ENCODE results near the gene CSPG5. TPM values are rescaled to one million over a fixed set of nuclear protein-coding genes. Genes with fewer than 3 reads are reported as not detected.

Gene CSPG5
- total RNA-seq, 1 experiment from 2014 or later = 4.4 TPM

DNA sequence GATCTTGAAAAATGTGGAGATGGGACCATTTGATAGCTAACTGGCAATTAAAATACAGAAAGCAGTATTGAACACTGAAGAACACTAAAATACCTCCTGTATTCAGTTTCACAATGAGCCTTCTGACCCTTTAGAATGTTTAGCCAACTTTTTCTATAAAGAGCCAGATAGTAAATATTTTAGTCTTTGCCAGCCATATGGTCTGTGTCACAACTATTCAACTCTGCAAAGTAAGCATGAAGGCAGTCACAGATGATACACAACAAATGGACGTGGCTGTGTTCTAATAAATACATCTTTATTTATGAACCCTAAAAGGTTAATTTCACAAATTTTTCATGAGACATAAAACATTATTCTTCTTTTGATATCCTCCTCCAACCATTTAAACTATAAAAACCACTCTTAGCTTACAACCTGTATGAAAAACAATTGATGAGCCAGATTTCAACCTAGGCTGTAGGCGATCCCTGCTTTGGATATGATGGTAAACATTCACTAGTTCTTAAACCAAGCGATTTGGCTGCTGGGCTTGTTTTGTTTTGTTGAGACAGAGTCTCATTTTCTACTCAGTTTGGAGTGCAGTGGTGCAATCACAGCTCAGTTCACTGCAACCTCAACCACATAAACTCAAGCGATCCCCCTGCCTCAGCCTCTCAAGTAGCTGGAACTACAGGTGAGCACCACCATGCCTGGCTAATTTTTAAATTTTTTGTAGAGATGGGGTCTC lies 13.6 kb upstream of the CSPG5 start:
- in situ Hi-C loops (cut with HindIII; ENCODE audit: low pct_unique_long_range_greater_than_20kb, low sequenced_read_pairs) = no loop called here
- DNase-seq (ENCODE audit: low read depth) = no peak

DNA sequence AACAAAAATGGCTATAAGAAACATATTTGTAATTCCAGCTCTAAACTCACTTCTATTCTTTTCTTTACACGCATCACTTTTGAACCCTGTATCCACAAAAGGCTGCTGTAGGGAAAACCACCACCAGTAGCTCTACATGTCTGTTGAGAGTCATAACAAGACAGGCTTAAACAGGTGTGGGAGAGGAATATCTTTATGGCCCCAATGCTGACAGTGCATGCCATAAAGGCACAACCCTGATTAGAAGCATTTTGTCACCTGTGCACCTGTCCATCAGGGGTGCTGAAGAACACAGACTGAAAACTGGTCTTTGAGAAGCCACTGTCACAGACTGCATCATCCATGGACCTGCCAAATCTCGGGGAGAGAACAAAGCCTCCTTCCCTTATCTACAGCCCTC lies 11.6 kb upstream of the CSPG5 start:
- DNase-seq (ENCODE audit: low read depth) = no peak
- in situ Hi-C loops (cut with HindIII; ENCODE audit: low pct_unique_long_range_greater_than_20kb, low sequenced_read_pairs) = no loop called here

DNA sequence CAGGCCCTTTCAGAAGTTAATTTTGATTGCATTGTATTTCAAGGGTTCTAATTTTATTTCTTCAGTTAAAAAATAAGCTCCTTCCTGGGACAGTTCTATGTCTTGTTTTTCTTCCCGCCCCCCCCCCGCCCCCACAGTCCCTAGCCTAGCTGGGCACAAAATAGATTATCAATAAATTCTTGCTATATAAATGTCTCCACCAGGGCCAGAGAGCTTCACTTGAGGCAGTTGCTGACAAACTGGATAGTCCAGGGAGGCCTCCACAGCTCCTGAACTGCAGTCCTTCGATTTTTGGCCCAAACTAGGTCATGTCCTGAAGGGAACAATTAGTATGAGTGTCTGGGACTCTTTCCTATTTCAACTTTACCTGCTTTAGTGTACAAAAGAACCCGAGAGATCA lies 9.9 kb upstream of the CSPG5 start:
- in situ Hi-C loops (cut with HindIII; ENCODE audit: low pct_unique_long_range_greater_than_20kb, low sequenced_read_pairs) = no loop called here
- DNase-seq (ENCODE audit: low read depth) = no peak

DNA sequence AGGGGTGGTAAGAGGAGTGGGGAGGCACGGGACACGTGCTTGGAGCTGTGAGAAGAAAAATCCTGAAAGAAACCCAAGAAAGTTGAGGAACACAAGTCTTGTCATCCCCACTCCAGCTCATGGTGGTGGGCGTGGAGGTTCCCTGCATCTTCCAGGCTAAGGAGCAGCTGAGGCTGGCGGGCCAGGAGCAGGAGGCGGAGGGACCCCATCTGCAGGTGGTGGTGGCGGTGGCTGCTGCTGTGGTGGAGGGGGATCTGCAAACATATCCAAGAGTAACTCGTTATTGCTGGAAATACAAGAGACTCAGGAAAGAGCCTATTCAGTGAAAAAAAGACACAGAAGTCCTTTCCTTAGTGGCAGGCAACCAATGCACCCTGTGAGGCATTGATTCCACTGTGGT lies 9.4 kb upstream of the CSPG5 start:
- no peak for DNase-seq (ENCODE audit: low read depth)
- in situ Hi-C loops (cut with HindIII; ENCODE audit: low pct_unique_long_range_greater_than_20kb, low sequenced_read_pairs) = no loop called here

DNA sequence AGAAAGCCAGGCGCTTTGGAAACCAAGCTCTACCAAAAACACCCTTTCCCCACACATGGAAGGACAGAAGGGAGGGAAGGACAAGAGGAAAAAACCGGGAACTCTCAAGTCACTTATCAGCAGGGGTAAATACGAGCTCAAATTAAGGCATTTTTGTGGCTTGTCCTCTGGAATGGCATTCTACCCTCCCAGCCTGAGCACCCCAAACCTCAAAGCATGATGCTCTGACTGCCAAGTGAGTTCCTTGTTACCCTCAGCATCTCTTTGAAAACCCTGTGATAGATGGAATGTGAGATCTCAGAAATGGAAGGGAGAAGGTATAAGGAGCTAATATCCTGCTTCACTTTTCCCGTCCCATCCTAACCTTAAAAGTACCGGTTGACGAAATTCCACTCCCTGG lies 8.1 kb upstream of the CSPG5 start:
- in situ Hi-C loops (cut with HindIII; ENCODE audit: low pct_unique_long_range_greater_than_20kb, low sequenced_read_pairs) = no loop called here
- DNase-seq (ENCODE audit: low read depth) = no peak

DNA sequence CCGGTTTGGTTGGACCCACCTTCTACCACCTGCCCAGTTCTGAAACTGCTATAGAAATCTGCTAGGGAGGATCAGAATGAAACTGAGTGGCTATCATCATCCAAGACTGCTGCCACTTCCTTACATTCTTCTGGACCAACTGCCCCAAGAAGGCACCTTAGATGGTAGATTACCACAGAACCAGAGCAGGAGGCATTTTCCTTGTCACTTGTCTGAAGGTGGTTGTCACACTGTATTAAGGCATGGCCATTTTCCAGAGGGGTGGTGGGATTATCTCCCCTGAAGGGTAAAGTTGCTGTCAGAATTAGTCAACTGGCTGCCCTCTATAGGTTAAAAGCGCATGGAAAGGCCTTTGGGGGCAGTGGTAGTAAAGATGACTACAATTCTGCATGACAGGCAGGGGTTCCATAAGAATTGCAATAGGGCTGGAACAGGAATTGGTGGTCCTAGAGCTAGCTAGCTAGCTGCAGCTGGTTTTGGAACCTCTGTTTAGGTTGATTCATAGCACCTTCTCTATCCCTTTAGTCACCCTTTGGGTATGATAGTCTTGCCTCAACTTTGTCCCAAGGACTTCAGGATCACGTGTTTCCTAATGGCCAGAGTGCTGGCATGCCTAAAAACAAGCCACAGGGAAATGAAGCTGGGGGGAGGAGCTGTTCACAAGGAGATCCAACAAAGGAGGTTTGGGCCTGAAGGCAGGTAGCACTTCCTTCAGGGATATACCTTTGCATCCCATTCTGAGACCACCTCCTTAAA lies 4.8 kb upstream of the CSPG5 start:
- in situ Hi-C loops (cut with HindIII; ENCODE audit: low pct_unique_long_range_greater_than_20kb, low sequenced_read_pairs) = no loop called here
- DNase-seq (ENCODE audit: low read depth) = no peak

DNA sequence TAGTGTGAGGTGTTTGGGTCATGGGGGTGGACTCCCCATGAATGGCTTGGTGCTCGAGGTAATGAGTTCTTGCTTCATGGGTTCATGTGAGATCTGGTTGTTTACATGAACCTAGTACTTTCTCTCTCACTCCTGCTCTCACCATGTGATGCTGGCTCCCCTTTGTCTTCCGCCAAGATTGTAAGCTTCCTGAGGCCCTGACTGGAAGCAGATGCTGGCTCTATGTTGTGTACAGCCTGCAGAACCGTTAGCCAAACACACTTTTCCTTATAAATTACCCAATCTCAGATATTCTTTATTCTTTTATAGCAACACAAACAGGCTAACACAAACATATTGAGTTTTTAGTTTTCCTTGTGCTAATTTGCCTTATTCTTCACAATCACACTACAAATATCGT lies 3.2 kb upstream of the CSPG5 start:
- no peak for DNase-seq (ENCODE audit: low read depth)
- in situ Hi-C loops (cut with HindIII; ENCODE audit: low pct_unique_long_range_greater_than_20kb, low sequenced_read_pairs) = no loop called here

DNA sequence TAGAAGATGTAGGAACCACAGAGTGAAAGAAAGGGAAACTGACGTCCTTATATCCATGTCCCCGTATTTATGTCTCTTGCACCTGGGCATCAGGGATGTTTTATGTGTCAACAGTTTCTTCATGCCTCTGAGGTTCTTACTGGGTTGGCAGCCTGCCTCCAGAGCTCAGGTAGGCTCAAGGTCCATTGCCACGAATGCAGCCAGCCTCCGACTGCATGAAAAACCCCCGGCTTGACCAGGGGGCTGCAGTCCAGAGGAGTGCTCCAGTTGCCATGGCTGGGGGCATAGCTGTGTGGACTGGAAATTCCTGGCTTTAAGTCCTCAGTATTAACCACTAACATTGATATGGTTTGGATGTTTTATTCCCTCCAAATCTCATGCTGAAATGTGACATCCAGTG lies 2.8 kb upstream of the CSPG5 start:
- in situ Hi-C loops (cut with HindIII; ENCODE audit: low pct_unique_long_range_greater_than_20kb, low sequenced_read_pairs) = no loop called here

DNA sequence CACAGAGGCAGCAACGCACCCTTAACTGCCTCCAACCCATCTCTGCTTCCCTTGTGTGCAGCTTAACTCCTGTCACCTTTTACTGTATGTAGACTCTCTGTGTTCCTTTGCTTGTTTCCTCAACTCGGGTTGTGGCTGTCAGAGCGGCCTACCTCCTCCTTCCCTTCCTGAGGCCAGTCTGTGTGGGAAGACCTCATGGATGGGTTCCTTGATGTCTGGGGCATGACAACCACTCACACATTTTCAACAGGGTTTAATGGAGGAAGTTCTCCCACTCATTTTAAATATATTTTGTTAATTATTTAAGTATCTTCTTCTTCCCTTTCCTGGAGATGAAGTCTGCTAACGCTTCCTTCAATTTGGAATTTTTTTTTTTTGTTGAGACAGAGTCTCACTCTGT lies 1.8 kb upstream of the CSPG5 start:
- in situ Hi-C loops (cut with HindIII; ENCODE audit: low pct_unique_long_range_greater_than_20kb, low sequenced_read_pairs) = no loop called here
- no peak for DNase-seq (ENCODE audit: low read depth)

More for the DNA sequence above, 2.8 kb upstream of the CSPG5 start:
- no peak for DNase-seq (ENCODE audit: low read depth)

DNA sequence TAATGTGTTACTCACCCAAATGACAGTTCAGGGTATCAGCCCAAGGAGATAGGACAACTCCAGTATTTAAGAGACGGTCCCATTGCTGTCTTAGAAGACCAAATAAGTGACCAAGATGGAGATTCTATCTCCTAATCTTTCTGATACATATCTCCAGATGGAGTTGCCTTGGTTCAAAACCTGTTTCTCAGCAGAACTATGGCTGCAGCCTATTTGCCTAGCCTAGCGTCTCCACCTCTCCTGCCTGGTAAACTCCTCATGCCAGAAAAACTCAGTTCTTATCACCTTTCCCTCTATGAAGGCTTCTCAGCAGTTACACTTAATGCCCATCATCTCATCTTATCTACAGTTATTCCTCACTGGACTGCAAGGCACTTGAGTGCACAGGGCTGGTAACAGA lies 1.2 kb upstream of the CSPG5 start:
- in situ Hi-C loops (cut with HindIII; ENCODE audit: low pct_unique_long_range_greater_than_20kb, low sequenced_read_pairs) = no loop called here

DNA sequence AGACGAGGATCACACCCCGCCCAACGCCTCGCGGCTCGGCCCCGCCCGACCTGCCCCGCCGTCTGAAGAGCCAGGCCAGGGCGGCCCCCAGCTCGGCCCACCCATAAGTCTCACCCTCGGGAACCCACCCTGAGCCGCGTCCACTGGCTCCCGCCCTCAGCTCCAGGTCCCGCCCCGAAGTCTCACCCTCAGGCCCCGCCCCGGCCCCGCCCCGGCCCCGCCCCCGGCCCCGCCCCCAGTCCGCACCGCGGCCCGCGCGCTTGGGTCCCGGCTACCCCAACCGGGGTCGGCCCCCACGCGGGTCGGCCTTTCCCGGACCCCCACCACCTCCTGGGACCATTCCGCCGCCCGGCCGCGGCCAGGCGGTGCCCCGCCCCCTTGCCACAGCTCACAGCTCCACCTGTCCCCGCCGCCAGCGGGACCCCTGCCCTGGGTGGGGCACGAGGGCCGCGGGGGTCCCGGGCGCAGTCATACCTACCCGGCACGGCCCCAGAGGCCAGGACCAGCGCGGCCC lies 489 bp downstream of the CSPG5 start:
- no peak for DNase-seq (ENCODE audit: low read depth)
- in situ Hi-C loops (cut with HindIII; ENCODE audit: low pct_unique_long_range_greater_than_20kb, low sequenced_read_pairs) = no loop called here

More for the DNA sequence above, 1.2 kb upstream of the CSPG5 start:
- no peak for DNase-seq (ENCODE audit: low read depth)

DNA sequence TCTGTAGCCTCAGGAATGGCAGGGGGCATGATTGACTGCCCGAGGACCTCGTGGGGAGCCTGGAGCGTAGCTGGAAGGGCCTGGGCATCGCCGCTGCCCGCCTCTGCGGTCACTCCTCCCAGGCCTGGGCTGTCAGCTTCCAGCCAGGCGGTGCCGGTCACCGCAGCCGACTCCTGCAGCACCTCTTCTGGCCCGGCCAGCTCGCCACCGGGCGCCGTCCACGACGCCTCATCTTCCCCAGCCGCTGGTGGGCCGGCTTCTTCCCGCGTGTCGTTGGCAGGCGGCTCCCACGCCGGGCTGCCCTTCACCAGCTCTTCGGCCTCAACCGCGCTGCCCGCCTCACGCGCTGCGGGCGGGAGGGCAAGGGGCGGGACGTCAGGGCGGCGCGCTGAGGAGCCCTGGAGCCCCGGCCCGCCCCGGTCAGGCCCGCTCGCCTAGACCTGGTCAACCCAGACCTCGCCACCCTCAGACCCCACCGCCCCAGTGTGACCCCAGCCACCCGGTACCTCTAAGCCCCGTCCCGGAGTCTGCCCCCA lies 1.0 kb downstream of the CSPG5 start:
- in situ Hi-C loops (cut with HindIII; ENCODE audit: low pct_unique_long_range_greater_than_20kb, low sequenced_read_pairs) = no loop called here
- peak; percentile 40 for DNase-seq (ENCODE audit: low read depth)

DNA sequence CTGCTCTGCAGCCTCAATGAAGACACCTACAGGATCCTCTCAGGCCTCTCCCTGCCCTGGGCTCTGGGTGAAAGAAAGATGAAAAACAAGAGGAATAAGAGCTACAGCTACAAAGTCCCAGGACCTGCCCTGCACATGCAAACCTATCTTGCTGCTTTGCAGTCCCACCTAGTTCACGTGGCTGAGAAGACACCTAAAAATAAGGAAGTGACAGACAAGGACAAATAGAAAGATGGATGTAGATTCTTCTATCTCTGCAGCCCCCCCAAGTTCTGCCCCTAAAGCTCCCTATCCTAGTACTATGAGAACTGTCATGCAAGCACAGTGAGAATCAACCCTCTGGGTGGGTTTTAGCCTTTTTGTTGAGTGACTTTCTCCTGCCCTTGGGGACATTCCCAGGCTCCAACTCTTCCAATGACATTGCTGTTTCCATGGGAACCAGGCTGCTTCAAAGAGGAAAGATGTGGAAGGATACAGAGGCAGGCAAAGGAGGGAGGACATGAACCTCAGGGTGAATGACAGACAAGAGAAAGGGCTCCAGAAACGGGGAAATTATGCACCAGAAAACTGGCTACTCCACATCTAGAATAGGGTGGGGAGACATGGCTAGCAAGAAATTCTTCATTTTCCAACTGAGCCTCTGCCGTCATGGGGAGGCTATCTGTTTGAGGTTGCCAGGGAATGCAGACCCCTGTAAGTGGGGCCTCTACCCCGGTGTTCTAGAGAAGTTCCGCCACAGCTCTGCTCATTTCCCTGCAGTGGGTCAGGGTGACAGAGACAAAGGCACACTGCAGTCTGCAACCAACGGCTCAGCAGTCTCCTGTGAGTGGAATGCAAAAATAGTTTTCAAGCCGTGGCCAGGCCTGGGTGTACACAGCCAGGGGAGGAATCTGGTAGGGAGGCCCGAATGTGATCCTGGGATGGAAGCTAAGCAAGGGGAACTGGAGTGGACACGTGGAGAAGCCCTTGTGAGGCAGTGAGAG lies 5.2 kb downstream of the CSPG5 start:
- in situ Hi-C loops (cut with HindIII; ENCODE audit: low pct_unique_long_range_greater_than_20kb, low sequenced_read_pairs) = no loop called here
- DNase-seq (ENCODE audit: low read depth) = no peak

DNA sequence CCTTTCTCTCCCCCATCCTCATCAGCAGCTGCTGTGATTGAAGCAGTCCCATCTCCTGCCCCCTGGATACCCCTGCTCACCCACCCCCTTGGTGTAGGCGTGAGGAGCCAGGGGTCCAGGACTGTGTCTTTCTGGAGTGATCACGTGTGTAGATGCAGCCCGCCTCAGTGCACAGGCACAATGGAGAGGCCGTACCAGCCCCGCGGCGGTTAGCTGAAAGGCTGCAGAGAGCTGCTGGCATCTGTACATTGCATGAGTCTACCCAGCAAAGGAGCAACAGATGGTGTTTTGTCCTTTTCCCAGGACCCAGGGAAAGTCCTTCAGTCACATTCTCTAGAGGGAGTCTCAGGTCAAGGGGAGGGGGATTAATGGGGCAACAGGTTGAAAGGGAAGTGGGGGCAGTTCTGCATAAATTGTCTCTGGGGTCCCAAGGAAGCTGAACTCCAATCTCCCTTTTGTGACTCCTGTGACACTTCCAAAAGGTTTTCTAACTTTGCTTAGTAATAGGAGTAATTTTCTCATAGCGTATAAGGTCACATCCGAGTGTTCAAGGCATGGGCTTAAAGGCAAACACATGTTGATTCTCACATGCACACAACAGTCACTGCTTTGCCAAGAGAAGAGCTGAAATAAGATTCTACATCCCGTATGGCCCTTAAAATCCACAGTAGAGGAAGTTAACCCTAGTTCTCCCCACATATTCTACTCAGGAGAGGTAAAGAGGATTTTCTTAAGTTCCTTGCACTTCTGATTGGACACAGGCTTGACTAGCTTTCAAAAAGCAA lies 7.1 kb downstream of the CSPG5 start:
- no peak for DNase-seq (ENCODE audit: low read depth)
- in situ Hi-C loops (cut with HindIII; ENCODE audit: low pct_unique_long_range_greater_than_20kb, low sequenced_read_pairs) = no loop called here

DNA sequence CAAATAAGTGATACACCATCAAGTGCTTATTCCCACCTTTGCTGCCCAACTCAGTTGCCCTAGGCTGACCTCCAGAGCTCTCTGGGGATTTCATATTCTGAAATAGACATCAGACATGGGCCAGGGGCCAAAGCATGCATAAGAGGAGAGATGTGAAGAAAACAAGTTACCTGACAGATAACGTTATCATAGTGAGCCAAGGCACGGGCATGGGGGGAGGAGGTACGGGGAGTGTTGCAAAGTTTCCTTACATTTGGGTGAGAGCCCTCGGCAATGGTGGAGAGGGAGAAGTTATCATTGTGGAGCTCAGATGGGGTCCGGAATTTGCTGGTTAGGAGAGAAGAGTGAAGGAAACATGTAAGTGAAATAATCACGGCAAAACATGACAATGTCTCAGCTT lies 9.8 kb downstream of the CSPG5 start:
- in situ Hi-C loops (cut with HindIII; ENCODE audit: low pct_unique_long_range_greater_than_20kb, low sequenced_read_pairs) = no loop called here
- no peak for DNase-seq (ENCODE audit: low read depth)

DNA sequence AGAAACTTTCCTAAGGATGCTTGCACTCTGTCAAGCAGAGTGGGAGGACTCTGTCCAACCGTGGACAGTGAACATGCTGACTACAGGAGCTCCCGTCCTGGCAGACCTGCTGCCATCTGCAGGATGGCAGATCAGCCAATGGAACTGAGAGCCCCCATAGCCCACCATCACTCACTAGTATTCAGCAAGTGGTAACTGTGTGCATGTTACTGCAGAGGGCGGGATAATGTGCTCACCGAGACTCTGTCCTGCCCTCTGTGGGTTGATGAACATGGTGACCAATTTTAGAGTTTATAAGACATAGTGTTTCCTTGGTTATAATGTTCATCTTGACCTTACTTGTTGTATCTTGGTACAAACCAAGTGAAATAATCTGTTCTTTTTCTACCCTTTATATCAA lies 11.5 kb downstream of the CSPG5 start:
- in situ Hi-C loops (cut with HindIII; ENCODE audit: low pct_unique_long_range_greater_than_20kb, low sequenced_read_pairs) = no loop called here

DNA sequence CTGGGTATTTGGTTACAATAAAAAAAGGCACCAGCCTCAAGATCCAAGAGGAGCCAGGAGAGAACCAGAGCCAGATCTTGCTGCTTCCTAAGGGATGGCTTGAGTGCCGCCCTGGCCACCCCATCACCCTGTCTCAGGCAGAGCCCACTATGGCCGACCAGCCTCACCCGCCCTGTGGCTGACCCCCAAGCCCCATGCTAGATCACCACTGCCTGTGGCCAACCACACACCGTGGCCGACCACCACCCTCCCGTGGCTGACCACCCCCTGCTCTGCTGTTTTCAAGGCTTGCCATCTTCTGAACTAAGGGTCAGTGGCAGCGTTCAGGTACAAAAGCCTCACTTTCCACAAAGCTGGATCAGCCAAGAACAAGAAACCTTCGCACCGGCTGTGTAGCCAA lies 12.0 kb downstream of the CSPG5 start:
- in situ Hi-C loops (cut with HindIII; ENCODE audit: low pct_unique_long_range_greater_than_20kb, low sequenced_read_pairs) = no loop called here

More for the DNA sequence above, 11.5 kb downstream of the CSPG5 start:
- DNase-seq (ENCODE audit: low read depth) = no peak

More for the DNA sequence above, 12.0 kb downstream of the CSPG5 start:
- DNase-seq (ENCODE audit: low read depth) = no peak
